ENCODE results near the gene C6orf120.

The C6orf120 gene

GRCh38 chr6:169701954-169702839, at the start of gene C6orf120, which contains the start of gene WDR27:
Gene C6orf120 (plus strand): TSS chr6:169702126. CDS start chr6:169702460, 334 bp downstream.
Gene WDR27 (minus strand): TSS chr6:169702029. CDS start chr6:169689005, 13,024 bp downstream.
- DNase-seq, result peak; percentile 83

DNA sequence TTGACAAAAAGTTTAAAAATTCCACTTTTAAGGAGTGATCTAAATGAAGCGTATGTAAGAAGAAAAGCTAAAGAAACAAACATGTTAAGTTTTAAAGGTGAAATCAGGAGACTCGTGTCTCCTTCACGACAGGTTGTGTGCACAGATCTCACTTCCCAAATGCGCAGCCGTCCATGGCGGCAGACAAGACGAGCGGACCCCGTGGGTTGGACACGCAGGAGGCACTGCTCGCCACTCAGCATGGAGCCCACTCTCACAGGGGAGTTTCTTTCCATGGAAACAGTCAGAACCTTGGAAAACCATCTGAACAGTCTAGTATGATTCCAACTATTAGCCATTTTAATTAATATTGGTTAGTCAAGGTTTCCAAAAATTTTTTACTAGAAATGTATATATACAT, 49.0 kb upstream of the C6orf120 start:
- DNase-seq, result no peak

GRCh38 chr6:169653691-169654090, 48.2 kb upstream of the C6orf120 start:
- DNase-seq, result no peak

DNA sequence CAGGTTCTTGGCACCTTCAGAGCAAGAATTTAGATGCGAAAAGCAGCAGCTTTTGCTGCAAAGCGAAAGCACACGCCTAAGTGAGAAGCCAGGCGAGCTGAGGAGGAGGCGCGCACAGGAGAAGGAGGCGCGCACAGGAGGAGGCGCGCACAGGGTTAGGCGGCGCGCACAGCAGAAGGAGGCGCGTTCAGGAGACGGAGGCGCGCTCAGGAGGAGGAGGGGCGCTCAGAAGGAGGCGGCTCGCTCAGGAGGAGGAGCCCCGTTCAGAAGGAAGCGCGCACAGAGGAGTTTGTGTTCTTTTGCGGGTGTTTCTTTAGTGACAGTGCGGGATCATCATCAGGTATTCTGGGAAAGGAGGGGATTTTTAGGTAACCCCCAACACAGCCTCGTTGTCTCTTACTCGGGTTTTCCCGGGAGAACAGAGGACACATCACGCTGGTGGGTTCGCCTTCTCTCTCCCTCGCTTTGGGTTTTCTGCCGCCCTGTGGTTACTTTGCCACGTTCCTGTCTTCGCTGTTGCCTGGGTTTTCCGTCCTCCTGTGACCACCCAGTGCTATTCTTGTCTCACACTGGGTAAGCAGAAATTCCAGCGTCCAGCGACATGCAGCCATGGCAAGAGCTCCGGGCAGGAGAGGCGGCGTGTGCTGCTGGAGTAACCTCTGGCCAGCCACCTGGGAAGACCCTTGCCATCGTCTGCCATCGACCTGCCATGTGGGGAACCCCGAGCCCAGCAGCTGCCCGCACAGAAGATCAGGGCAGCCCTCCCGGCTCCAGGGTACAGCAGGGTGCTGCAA, 47.1 kb upstream of the C6orf120 start:
- no peak for DNase-seq

DNA sequence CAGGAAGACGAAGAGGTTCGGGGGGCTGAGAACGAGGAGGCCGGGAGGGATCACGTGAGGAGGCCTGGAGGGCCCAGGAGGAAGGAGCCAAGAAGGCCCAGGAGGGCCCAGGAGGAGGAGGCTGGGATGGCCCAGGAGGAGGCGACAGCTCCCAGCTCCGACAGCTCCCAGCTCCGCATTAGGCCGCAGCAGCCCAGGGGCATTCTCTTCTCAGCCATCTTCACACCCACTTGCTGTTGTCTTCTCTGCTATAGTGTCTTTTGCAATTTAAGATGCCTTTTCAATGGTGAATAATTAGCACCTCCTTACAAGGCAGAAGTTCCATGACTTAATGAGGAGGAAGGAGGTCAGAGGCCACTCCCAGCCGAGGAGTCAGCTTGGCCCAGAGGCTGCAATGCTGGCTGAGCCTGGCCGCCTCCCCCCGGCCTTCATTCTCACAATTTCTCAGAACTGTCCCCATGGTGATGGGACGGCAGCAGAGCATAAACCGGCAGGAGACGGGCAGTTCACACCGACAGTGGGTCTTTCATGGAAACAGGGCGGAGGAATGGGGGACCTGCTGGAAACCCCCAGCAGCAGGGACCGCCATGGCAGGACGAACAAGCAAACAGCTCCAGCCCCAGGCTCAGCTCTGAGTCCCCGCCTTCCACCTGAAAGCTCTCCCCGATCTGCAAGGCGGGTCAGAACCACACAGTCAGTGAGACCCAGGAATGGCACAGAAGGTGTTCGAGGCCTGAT, 45.2 kb upstream of the C6orf120 start:
- no peak for DNase-seq

GRCh38 chr6:169657284-169657610, 44.7 kb upstream of the C6orf120 start:
- DNase-seq, result no peak

GRCh38 chr6:169659820-169660610, 41.9 kb upstream of the C6orf120 start:
- no peak for DNase-seq

GRCh38 chr6:169660751-169661390, 41.1 kb upstream of the C6orf120 start:
- no peak for DNase-seq

- no peak for DNase-seq
Measured at GRCh38 chr6:169661391-169661756, 40.6 kb upstream of the C6orf120 start.

DNA sequence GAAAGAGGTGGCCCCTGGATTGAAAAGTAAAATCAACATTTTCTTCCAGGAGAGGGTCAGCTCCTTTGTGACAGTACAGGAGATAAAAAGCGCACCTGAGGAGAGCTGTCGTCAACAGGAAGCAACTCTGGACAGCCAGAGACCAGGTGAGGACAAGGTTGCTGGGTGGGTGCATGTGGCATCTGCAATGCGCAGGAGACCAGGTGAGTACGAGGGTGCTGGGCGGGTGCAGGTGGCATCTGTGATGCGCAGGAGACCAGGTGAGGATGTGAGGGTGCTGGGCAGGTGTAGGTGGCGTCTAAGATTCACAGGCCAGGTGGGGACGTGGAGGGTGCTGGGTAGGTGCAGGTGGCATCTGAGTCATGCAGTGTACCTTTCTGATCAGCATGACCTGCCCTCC, 38.5 kb upstream of the C6orf120 start:
- peak; percentile 19 for DNase-seq

DNA sequence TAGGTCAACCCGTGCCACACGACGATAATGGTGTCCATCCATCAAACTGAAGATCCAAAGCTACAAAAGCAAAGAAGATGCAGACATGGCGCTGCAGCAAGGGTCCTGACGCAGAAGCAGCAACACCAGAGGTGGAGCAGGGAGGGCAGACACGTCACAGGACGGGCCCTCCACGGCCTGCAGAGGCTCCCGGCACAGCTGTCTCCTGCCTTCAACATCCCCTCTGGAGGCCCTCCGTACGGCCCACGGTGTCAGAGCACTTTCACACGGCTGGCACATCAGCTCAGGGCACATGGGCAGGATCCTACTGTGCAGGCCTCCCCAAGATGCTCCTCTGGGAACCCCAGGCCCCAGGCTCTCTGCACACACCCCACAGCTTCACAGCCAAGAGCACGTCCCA, 37.7 kb upstream of the C6orf120 start:
- DNase-seq, result no peak

GRCh38 chr6:169665289-169665688, 36.6 kb upstream of the C6orf120 start:
- no peak for DNase-seq

GRCh38 chr6:169666441-169666840, 35.5 kb upstream of the C6orf120 start:
- no peak for DNase-seq

DNA sequence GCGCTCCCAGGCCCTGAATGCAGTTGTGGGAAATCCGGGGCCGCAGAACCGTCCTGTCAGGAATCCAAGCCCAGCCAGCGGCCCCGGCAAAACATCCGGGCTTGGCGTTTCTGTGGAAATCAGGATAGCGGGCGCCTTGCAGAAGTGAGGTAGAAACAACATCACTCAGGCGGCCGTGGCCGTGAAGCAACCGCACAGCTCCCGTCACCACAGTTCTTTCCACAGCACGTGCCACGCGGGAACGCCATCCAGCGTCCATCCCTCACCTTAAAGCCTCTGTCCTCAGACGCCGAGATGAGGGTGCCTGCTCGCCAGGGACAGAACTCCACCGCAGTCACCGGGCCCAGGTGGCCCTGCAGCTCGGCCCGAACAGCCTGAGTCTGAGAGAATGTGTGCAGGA, 34.2 kb upstream of the C6orf120 start:
- DNase-seq, result no peak

- DNase-seq, result no peak
Measured at GRCh38 chr6:169668203-169668847, 33.6 kb upstream of the C6orf120 start.

GRCh38 chr6:169669147-169669546, 32.8 kb upstream of the C6orf120 start:
- no peak for DNase-seq

DNA sequence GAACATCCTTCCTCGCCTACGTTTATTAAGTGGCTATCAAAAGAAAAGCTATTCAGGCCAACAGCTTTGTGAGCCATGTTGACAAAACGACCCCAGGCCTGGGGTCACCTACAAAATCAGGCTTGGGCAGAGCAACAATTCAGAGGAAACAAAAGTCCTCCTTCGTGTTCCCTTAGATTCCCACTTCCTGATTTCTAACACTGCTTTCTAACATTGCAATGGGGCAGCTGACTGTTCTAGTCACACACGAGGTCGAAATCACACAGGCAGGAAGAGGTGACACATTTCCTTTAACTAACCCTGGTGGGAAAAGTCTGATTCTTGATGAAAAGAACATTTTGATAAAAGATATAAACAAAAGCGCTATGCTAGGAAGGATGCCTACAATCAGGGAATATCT, 32.0 kb upstream of the C6orf120 start:
- DNase-seq, result no peak

DNA sequence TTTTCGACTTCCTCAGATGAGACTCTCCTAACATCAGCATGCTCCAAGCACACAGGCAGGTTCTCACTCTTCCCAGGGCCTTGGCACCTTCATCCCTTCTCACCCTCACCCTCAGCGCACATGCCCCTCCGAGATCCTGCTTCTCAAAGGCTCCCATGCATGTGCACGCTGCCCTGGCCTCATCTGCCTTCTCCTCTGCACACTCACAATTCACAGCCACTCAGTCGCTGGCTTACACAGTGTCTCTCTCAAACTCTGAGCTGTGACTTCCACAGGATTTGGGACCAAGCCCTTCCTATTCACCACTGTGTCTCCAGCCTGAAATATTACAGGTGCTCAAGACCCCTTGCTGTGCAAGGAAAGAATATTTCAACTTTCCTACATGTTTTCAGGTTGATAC, 30.4 kb upstream of the C6orf120 start:
- DNase-seq, result no peak

GRCh38 chr6:169675011-169675410, 26.9 kb upstream of the C6orf120 start:
- no peak for DNase-seq

- no peak for DNase-seq
Measured at GRCh38 chr6:169677096-169677495, 24.8 kb upstream of the C6orf120 start.

DNA sequence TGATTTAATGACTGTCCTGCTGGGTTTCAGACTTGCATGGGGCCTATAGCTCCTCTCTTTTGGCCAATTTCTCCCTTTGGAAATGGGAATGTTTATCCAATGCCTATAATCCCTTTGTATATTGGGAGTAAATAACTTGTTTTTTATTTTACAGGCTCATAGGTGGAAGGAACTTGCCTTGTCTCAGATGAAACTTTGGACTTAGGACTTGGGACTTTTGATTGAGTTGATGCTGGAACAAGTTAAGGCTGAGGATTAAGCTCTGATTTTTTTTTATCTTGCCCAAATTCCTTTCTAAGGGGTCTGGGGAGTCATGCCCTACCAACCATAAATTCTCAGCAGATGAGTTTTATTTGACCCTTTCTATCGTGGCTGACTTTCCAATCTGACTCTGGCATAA, 23.6 kb upstream of the C6orf120 start:
- DNase-seq, result no peak

DNA sequence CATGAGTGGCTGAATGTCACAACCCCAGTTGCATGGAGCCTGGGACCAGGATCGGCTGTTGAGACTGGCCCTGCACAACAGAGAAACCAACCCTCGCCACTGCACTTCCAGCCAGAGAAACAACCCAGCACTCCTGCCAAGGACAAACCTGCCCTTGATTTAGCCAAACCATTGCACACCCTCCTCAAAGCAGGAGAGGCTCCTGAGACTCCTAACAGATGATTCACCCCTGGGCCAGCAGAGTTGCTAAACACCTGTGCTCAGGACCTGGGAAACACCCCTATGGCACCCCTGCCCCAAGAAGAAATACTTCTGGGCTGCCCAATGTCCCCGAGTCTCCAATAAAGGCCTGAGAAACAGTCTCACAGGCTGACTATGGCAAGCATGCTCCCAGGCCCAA, 17.9 kb upstream of the C6orf120 start:
- no peak for DNase-seq

Measured in NCI-H2029 treated with DMSO at 0.1 percent for 48 hours (cell line).